Activated CD4-positive, alpha-beta T cell treated with anti-CD3 and anti-CD28 coated beads, Interleukin-2, Interleukin-4, amounts not matched to agents 100 ng/mL and 50 ng/mL, durations not matched to agents 16 hours and 8 hours (primary cell): Measurements from ENCODE around the gene C20orf202.

Experiments
- DNase-seq: peaks from one replicate; pipeline ENCODE4 v3.0.0-alpha.2; 2020; ENCODE audit warnings: low spot score

Gene C20orf202

GRCh38 chr20:1202762-1203504, at the start of gene C20orf202:
Gene C20orf202 (plus strand): TSS chr20:1203454. CDS start chr20:1203586, 132 bp downstream.
- no peak for DNase-seq

GRCh38 chr20:1154226-1154625, 49.0 kb upstream of the C20orf202 start:
- no peak for DNase-seq

GRCh38 chr20:1154691-1155090, 48.6 kb upstream of the C20orf202 start:
- DNase-seq, result no peak

GRCh38 chr20:1155342-1155741, 47.9 kb upstream of the C20orf202 start:
- no peak for DNase-seq

GRCh38 chr20:1160496-1160895, 42.8 kb upstream of the C20orf202 start:
- no peak for DNase-seq

- DNase-seq, result no peak
Measured at GRCh38 chr20:1160991-1161390, 42.3 kb upstream of the C20orf202 start.

- DNase-seq, result no peak
Measured at GRCh38 chr20:1163105-1163504, 40.1 kb upstream of the C20orf202 start.

- DNase-seq, result no peak
Measured at GRCh38 chr20:1163653-1164052, 39.6 kb upstream of the C20orf202 start.

- DNase-seq, result no peak
Measured at GRCh38 chr20:1164871-1165270, 38.4 kb upstream of the C20orf202 start.

GRCh38 chr20:1165521-1165920, 37.7 kb upstream of the C20orf202 start:
- DNase-seq, result no peak

GRCh38 chr20:1165941-1166340, 37.3 kb upstream of the C20orf202 start:
- DNase-seq, result no peak

- no peak for DNase-seq
Measured at GRCh38 chr20:1166948-1167720, 36.1 kb upstream of the C20orf202 start.

- no peak for DNase-seq
Measured at GRCh38 chr20:1169224-1169623, 34.0 kb upstream of the C20orf202 start.

- no peak for DNase-seq
Measured at GRCh38 chr20:1171461-1172093, 31.7 kb upstream of the C20orf202 start.

- DNase-seq, result no peak
Measured at GRCh38 chr20:1173698-1174097, 29.6 kb upstream of the C20orf202 start.

GRCh38 chr20:1174787-1175186, 28.5 kb upstream of the C20orf202 start:
- DNase-seq, result no peak

GRCh38 chr20:1177680-1178079, 25.6 kb upstream of the C20orf202 start:
- DNase-seq, result no peak

- no peak for DNase-seq
Measured at GRCh38 chr20:1178103-1178502, 25.2 kb upstream of the C20orf202 start.

- DNase-seq, result no peak
Measured at GRCh38 chr20:1178623-1179022, 24.6 kb upstream of the C20orf202 start.

- no peak for DNase-seq
Measured at GRCh38 chr20:1180949-1181348, 22.3 kb upstream of the C20orf202 start.

GRCh38 chr20:1182106-1182505, 21.1 kb upstream of the C20orf202 start:
- no peak for DNase-seq

- no peak for DNase-seq
Measured at GRCh38 chr20:1183153-1183552, 20.1 kb upstream of the C20orf202 start.

GRCh38 chr20:1184260-1184637, 19.0 kb upstream of the C20orf202 start:
- DNase-seq, result no peak
